Measurements from ENCODE around the gene OBSCN. TPM values are rescaled to one million over a fixed set of nuclear protein-coding genes. Genes with fewer than 3 reads are reported as not detected.

The OBSCN gene
- total RNA-seq, 2 experiments from 2014 or later, result 29.5 to 45.2 TPM

GRCh38 chr1:228415853-228416216, 208.0 kb downstream of the OBSCN start:
- H3K9me2 ChIP-seq (ENCODE audit: insufficient read depth, low read length), result no peaks in the 10 kb centered on the region
- ChIA-PET POLR2A (no interaction called here), CTCF (ENCODE audit: unreplicated experiment) (no interaction called here)
- no peak overlapping the region for H3K4me2 ChIP-seq (ENCODE audit: low read length)
- no TSS peak for BruUV-seq (replicated peaks)
- intact Hi-C loops (cut with micrococcal nuclease; ENCODE audit: unreplicated experiment), result no loop called here
- H4K20me1 ChIP-seq (ENCODE audit: insufficient read depth, low read length), result no peaks in the 10 kb centered on the region
- H2AFZ ChIP-seq (ENCODE audit: low read length), result no peak overlapping the region
- no peaks in the 10 kb centered on the region for H3K79me2 ChIP-seq (ENCODE audit: insufficient read depth, low read depth, low read length)
- no peak overlapping the region for H3K27ac ChIP-seq (ENCODE audit: low read depth, low read length, poor library complexity, severe bottlenecking)
- no peaks in the 10 kb centered on the region for H3K9me3 ChIP-seq (ENCODE audit: low read length)
- no peaks in the 10 kb centered on the region for H3K4me1 ChIP-seq (ENCODE audit: insufficient read depth, low read length, poor library complexity, severe bottlenecking)
- DNase-seq (ENCODE audit: low spot score), result no peak
- TF ChIP-seq EZH2phosphoT487 (IDR thresholded peaks at IDR 0.05; ENCODE audit: borderline replicate concordance, low read depth, low read length), result no peak
- no peak for TF ChIP-seq CTCF (conservative IDR thresholded peaks at IDR 0.05; ENCODE audit: low read length)
- H3K36me3 ChIP-seq (ENCODE audit: insufficient read depth, low read length), result no peaks in the 10 kb centered on the region
- H3K4me3 ChIP-seq (ENCODE audit: low read depth, low read length, poor library complexity, severe bottlenecking), result no peak overlapping the region

GRCh38 chr1:228416217-228416933, 208.5 kb downstream of the OBSCN start, which contains the start of gene TRIM17:
Gene TRIM17 (minus strand): TSS chr1:228416861. CDS start chr1:228415072, 1,789 bp downstream.
- Histone ChIP-seq H3K4me2 (ENCODE audit: low read length) (no peak within 1 kb of the TSS), H4K20me1 (ENCODE audit: insufficient read depth, low read length) (no peaks in the 10 kb centered on the region), H3K4me3 (ENCODE audit: low read depth, low read length, poor library complexity, severe bottlenecking) (no peak within 1 kb of the TSS), H3K9me3 (ENCODE audit: low read length) (no peaks in the 10 kb centered on the region), H3K27ac (ENCODE audit: low read depth, low read length, poor library complexity, severe bottlenecking) (no peak within 1 kb of the TSS), H2AFZ (ENCODE audit: low read length) (no peak within 1 kb of the TSS), H3K79me2 (ENCODE audit: insufficient read depth, low read depth, low read length) (no peaks in the 10 kb centered on the region), H3K9me2 (ENCODE audit: insufficient read depth, low read length) (no peaks in the 10 kb centered on the region), H3K4me1 (ENCODE audit: insufficient read depth, low read length, poor library complexity, severe bottlenecking) (no peaks in the 10 kb centered on the region), H3K36me3 (ENCODE audit: insufficient read depth, low read length) (no peaks in the 10 kb centered on the region)
- no peak for DNase-seq (ENCODE audit: low spot score)
- POLR2A ChIA-PET, result no interaction called here
- TF ChIP-seq EZH2phosphoT487 (IDR thresholded peaks at IDR 0.05; ENCODE audit: borderline replicate concordance, low read depth, low read length), result no peak
- no peak for TF ChIP-seq CTCF (conservative IDR thresholded peaks at IDR 0.05; ENCODE audit: low read length)
- BruUV-seq (replicated peaks), result no TSS peak
- intact Hi-C loops (cut with micrococcal nuclease; ENCODE audit: unreplicated experiment), result no loop called here
- CTCF ChIA-PET (ENCODE audit: unreplicated experiment), result no interaction called here

- Histone ChIP-seq H3K4me2 (ENCODE audit: low read length) (no peak overlapping the region), H3K79me2 (ENCODE audit: insufficient read depth, low read depth, low read length) (no peaks in the 10 kb centered on the region), H4K20me1 (ENCODE audit: insufficient read depth, low read length) (no peaks in the 10 kb centered on the region), H3K4me3 (ENCODE audit: low read depth, low read length, poor library complexity, severe bottlenecking) (no peak overlapping the region), H3K9me3 (ENCODE audit: low read length) (no peaks in the 10 kb centered on the region), H3K36me3 (ENCODE audit: insufficient read depth, low read length) (no peaks in the 10 kb centered on the region), H3K9me2 (ENCODE audit: insufficient read depth, low read length) (no peaks in the 10 kb centered on the region), H3K27ac (ENCODE audit: low read depth, low read length, poor library complexity, severe bottlenecking) (no peak overlapping the region), H3K4me1 (ENCODE audit: insufficient read depth, low read length, poor library complexity, severe bottlenecking) (no peaks in the 10 kb centered on the region), H2AFZ (ENCODE audit: low read length) (no peak overlapping the region)
- BruUV-seq (replicated peaks), result no TSS peak
- TF ChIP-seq EZH2phosphoT487 (IDR thresholded peaks at IDR 0.05; ENCODE audit: borderline replicate concordance, low read depth, low read length), result no peak
- no peak for TF ChIP-seq CTCF (conservative IDR thresholded peaks at IDR 0.05; ENCODE audit: low read length)
- ChIA-PET CTCF (ENCODE audit: unreplicated experiment) (no interaction called here), POLR2A (no interaction called here)
- DNase-seq (ENCODE audit: low spot score), result no peak
- intact Hi-C loops (cut with micrococcal nuclease; ENCODE audit: unreplicated experiment), result no loop called here
These were observed 209.2 kb downstream of the OBSCN start for GRCh38 chr1:228417061-228417460.

All from OCI-LY7 (cell line).